Activated CD8-positive, alpha-beta memory T cell treated with anti-CD3 and anti-CD28 coated beads, Interleukin-2, amount 50 U/mL, for 4 hours (primary cell): ENCODE data around the gene FAM13C.

Experiments used
- DNase-seq: peaks from one replicate; pipeline ENCODE4 v3.0.0-alpha.2; 2020

FAM13C gene

DNA sequence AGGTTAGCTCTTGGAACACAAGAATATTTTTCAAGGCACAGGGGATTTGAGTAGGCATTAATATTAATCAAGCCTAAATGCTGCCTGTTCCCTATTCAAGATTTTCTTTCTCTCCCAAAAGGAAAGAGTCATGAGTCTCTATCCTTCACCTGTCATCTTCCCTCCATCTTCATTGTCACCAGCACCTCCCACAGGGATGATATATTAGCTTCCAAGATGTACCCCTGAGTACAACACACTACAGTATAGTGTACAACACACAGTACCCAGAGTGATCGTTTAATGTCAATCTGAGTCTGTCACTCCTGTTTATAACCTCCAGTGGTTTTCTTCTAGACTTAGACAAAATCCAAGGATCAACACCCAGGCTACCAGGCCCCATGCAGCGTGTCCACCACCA lies 50.1 kb downstream of the FAM13C start:
- no peak for DNase-seq

DNA sequence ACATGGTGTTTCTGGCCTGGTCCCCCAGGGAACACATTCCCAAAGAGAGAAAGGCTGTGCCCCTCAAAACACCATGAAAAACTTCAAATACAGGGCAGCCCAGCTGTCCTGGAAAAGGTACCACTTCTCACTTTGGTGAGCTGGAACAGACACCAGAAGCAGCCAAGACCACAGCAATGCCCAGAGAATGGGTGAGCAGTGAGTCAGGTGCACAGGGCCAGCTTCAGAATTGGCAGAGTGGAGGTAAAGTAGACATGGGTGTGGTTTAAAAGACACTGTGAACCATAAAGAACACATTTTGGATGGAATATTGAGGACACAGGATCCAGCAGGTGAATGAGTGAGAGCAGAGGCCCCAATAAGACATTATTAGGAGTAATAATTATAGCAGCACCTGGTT lies 51.3 kb downstream of the FAM13C start:
- DNase-seq, result no peak

DNA sequence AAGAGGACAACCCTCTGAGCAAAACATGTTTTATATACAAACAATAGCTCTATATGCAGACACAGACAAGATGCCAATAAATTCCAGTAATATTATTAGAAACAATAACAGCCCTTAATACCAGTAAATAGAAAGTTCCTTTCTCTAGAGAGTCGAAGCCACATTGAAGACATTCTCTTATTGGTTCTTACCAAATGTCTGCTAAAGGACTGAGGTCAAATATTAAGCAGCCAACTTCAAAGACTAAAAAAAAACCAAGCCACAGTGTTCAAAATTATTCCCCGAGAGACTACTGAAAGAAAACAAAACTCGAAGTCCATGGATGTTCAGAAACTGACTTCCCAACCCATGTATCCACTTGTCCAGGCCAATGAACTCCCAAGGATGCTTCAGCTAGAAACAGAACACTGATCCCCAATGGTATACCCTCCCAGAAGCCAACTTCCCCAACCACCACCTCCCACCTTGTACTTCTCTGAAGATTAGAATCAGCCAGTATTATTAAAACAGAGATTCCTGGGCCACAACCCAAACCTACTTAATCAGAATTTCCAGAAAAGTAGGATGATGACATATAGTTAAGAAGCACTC lies 51.9 kb downstream of the FAM13C start:
- no peak for DNase-seq

DNA sequence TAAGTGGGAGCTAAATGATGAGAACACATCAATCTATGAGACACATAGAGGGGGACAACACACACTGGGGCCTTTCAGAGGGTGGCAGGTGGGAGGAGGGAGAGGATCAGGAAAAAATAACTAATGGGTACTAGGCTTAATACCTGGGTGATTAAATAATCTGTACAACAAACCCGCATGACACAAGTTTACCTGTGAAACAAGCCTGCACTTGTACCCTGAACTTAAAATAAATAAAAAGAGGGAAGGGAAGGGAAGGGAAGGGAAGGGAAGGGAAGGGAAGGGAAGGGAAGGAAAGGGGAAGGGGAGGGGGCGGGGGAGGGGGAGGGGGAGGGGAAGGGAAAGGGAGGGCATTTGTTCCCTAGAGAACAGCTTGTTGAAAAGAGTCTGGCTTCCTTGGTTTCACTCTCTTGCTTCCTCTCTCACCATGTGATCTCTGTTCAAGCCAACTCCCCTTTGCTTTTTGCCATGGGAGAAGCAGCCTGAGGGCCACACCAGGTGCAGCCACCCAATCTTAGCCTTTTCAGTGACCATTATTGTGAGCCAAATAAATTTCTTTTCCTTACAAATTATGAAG lies 57.7 kb downstream of the FAM13C start:
- no peak for DNase-seq

DNA sequence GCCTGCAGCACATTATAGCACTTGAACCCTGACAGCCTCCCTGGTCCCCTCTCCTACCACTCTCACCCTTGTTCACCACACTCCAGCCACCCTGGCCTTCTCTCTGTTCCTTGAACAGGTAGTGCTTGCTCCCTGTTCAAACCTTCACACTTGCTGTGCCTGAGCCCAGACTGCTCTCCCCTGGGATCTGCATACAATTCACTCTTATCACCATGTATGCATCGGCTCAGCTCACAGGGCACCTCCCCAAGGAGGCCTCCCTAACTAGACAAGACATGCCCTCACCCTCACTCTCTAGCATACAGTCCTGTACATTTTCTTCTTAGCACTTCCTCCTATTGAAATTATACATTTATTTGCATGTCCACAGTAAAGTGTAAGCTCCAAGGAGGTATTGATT lies 59.3 kb downstream of the FAM13C start:
- DNase-seq, result no peak

DNA sequence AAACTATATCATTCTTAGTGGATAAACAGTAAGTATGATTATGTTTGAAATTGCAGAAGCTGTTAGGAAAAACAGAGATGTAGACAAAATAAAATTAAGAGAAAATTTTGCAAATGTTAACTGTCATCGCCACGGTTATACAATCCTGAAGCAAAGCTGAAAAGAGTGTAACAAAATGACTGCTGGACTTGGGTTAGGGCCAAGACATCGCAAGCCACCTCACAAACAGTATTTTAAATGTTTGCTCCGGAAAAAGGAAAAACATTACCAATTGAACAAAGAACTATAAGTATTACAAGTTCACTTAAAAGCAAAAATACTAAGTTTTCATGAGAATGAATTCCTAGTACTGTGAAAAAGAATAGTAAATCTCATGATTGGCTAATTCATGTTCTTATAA lies 60.0 kb downstream of the FAM13C start:
- DNase-seq, result no peak

DNA sequence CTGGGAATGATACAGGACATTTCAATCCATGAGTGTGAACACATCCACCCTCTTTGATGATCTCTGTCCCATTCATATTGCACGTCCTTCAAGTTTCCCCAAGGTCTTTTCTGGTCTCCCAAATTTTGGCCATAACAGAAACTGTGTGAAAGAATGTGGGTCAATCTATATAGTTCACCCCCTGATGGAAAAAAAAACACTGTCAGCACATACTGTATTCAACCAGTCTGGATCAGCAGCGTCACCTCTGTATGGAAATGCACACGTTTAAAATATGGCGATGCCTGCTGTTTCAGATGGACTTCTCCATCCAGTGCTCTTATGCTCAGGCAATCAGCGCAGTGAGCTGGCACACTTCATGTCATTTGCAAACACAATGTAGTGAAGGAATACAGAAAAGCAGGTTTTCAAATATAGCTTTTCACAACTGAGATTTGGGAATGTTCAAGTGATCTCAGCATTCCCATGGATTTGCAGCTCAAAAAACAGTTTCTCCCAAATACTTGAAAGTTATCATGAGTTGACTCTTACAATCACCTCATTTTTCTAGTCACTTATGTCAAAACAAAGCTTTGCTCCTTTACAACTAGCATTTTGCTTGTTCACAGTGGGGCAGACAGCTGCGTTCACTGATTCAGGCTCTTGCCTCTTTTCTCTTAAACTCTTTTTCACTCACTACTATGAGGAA lies 61.1 kb downstream of the FAM13C start:
- DNase-seq, result no peak

DNA sequence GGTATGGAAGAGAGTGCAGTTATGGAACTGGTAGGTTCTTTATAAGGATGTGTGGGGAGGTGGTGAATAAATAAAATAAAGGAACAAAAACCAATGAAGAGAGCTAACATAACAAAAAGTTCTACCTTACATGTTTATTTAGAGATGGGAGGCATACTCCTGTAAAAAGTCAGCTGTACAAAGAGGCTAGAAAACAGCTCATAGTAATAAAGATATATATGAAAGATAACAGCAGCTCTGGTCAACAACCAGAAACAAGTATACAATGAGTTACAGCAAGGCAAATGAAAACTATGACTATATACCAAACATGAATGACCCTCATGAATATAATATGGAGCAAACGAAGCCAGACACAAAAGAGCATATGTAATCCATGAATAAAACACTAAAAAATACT lies 62.0 kb downstream of the FAM13C start:
- no peak for DNase-seq

DNA sequence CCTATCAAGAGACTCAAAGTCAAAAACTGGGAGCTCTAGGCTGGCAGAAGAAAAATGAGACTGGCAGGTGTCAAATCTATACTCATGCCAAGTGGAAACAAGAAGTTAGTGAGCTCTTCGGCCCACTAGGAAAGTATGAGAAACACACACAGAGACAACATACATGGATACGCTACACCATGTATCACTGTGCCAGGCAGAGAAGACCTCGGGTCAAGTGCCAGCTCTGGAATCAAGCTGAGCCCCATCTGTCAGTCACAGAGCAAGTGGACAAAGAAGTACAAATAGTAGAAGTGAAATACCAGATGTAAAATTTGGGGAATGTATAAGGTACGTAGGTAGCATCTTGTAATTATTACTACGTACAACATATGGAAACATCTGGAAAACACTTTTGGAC lies 62.4 kb downstream of the FAM13C start:
- no peak for DNase-seq

DNA sequence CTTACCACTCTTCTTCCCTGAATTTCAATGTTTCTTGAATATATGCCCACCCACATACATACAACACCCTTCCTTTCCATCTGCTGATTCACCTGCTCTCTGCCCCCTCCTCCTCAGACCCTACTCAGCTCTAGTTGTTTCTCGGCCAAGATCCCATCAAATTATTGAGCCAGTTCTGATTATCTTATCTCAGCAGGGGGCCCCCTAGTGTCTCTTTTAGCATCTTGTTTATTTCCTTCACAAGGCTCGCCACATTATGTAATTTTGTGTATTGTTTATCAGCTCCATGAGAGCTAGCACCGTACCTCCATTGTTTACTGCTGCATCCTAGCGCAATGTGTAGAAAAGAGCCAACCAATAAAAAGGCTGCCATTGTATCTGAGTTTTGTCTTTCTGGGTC lies 71.9 kb downstream of the FAM13C start:
- no peak for DNase-seq

DNA sequence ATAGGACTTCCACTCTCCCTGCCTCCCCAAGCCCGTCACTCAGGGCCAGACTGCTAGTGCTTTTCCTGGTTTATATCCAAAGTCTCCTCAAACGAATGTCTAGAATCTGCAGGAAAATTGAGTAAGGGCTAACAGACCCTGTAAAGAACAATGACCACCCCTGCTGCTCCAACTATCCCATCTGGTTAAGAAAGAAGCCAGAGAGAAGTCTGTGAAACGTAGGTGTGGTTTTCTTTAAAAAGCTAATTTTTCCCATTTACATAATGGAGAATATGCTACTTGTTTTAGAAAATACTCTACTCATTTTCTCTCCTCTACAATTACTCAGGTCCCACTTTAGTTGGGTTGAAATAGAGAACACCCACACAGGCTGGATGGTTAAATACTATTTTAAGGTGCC lies 72.5 kb downstream of the FAM13C start:
- no peak for DNase-seq

DNA sequence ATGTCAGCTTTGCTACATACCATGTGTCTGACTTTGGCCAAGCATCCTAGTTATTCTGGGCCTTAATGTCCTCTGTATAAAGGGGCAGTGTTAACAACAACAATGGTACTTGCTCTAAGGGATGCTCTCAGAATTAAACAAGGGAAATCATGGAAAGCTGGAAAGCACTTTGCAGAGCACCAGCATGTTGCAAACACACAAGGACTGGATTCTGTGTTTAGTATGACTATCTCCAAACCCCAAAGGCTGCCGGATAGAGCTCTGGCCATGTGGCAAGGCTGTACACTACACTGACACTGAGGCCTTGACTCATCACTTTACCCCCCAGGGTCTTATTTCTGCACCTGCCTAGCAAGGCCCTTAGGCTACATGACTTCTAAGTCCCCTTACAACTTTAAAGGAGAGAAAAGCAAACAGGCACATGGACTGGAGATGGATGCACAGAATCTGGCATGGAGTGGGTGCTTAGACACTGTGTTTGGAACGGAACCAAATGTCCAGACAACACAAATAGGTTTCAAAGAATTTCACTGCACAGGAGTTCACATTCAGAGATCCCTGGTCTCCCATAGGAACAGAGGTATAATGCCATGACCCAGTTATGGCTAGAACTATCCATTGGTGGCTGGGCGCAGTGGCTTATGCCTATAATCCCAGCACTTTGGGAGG lies 74.6 kb downstream of the FAM13C start:
- no peak for DNase-seq

DNA sequence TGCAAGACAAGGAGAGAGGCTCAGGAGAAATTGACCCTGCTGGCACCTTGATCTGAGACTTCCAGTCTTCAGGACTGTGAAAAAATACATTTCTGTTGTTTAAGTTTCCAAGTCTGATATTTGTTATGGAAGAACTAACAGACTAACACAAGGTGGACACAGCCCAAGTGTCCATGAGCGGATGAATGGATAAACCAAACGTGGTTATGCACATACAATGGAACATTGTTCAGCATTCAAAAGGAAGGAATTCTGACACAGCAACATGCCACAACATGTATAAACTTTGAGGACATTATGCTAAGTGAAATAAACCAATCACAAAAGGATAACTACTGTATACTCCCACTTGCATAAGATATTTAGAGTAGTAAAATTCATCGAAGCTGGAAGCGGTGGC lies 76.5 kb downstream of the FAM13C start:
- no peak for DNase-seq

DNA sequence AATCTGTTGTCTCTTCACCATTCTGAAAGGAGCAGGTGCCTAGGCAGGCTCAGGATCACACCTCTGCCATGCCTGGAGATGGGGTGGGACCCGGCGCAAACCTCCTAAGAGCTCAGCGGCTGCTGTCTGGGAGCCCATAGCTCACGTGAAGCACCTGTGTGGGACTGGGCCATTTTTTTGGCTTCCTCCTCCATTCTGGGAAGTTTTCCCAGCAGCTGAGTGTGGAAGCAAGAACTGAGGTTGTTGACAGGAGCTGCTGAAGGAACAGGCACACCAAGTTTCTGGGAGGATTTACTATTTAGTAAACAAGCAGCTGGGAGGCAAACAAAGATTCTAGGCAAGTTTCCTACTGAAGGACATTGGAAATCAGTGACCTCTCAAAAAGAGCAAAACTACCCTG lies 77.3 kb downstream of the FAM13C start:
- DNase-seq, result no peak

DNA sequence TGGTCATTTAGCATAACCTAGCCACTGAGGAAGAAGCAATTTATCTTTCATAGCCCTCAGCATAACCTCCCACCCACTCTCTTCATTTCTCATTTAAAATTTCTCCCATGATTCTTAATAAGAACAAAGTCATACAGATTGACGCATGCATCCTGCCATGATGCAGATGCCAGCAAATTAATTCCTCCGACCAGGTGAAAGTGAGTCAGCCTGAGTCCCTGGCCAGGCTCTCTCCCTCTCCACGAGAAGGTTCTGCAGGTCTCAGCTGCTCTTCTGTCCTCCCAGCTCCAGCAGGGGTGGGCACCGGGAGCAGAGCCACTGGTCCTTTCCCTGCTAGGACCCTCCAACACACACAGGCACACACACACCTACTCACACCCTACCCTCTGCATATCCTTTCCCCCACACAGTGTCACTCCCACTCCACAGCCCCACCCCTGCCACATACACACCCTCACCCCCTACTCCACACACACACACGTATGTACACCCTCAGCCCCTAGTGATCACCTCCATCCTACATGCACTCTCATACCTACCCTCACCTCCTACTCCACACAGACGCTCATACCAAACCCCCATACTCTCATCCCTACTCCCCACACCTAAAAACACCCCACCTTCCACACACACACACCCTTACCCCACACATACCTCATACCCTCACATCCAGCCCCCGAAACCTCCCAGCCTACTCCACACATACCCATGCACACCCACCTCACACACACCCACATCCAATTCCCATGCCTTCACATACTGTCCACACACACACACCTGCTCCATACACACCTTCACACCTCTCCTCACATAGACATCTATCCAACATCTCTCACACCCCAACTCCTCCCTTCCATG lies 78.0 kb downstream of the FAM13C start:
- DNase-seq, result no peak

DNA sequence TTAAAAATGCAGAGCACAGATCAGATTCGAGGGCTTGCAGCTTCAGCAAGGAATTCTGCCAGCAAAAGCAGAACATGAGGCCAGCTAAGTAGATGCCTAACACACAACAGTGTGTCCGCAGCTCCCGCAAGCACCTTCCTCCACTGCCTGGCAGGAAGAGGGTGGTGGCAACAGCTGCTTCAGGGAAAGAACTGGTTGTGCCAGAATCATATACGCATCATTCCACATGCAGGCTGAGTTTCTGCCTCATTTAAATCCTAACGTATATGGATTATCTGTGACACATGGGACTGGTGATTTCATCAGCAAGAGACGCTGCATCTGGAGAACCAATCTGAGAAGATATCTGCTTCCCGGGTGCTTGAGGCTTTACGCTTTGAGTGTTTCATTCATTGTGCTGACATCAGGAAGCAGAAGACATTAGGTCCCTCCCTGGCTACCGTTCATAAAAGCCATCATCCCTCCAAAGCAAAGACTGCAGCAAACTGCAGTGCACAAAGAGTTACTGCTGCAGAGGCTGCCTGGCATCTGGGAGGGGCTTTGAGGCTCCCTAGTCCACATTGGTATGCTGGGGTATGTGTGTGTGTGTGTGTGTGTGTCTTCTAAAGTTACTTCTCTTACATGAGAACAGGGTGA lies 78.8 kb downstream of the FAM13C start:
- DNase-seq, result no peak

DNA sequence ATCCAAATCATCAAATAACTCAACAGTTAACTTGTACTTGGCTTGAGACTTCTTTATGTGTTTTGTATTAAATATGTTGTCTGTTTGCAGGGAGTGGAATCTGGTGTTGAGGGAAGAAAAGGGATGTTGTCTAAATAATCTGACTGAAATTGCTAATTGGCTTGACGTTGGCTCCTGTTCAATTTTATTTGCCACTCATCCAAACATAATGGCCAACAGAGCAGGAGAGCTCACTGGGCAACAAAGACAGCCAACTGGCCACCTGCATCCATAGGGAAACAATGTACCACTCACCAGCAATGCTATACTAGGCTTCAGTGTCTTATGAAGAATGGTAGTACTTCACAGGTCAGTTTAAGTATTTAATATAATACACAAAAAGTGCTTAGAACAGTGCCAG lies 80.5 kb downstream of the FAM13C start:
- no peak for DNase-seq

DNA sequence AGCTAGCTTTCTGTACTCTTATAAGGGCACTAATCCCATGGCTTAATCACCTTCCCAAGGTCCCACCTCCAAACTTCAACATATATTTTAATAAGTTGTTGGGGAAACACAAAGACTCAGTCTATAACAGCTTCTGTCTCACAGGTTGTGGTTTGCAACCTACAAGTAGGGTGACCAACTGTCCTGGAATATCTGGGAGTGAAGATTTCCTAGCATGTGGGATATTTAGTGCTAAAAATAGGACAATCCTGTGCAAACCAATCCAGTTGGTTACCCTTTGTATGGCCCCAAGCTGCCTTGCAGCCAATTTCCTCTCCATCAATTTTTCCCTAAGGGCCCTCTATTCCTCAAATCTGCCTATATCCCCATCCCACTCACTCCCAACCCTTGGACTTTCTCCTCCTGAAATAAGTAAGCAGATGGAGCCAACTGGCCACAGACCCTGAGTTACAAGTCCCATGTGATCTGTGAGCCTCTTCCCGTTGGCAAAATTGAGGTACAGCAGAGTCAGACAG lies 82.3 kb downstream of the FAM13C start:
- no peak for DNase-seq

DNA sequence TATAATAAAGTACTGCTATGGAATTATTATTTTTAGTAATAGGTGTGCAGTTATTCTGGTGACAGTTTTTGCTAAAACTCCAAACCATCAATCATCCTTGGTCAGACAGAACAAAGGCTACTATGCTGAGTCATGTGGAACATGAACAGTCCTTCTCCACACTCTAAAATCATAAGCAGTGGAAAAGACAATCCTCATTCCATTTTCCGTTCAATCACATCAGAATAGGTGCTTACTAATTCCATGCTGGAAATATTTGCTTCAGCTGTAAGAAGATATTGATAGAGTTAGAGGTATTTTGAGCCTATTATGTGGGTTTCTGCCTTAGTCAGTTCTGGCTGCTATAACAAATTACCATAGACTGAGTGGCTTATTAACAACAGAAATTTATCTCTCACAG lies 82.9 kb downstream of the FAM13C start:
- DNase-seq, result no peak

DNA sequence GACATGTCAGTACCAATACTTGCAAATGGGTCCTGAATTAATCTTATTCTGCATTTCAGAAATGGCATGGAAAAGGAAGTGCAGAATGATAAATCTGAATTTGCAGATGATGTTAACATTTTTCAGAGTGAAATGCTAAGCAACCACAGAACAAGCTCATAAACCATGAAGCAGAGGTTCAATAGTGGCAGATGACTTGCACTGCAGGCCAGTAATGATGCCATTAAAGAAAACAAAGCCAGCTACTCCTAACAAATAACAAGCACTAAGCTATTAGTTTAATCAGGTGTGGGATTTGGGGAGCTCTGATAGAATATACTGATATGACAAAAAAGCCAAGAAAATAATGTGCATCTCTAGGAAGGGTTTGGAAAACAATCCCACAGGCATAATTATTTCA lies 85.4 kb downstream of the FAM13C start:
- DNase-seq, result no peak

DNA sequence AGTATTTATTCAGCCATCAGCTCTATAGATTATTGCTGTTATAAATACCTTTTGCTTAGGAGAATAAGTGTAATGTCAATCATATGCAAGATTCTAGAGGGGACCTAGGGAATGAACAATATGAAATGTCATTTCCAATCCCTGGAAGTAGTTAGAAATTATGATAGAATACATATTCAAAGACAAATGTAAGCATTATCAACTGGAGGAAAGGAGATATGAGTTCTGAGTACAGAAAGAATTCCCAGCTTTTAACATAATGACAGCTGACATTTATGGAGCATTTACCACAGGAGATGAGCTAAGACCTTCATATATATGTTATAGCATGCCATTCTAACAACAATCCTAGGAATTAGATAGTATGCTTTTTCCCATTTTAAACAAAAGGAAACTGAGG lies 86.2 kb downstream of the FAM13C start:
- no peak for DNase-seq

DNA sequence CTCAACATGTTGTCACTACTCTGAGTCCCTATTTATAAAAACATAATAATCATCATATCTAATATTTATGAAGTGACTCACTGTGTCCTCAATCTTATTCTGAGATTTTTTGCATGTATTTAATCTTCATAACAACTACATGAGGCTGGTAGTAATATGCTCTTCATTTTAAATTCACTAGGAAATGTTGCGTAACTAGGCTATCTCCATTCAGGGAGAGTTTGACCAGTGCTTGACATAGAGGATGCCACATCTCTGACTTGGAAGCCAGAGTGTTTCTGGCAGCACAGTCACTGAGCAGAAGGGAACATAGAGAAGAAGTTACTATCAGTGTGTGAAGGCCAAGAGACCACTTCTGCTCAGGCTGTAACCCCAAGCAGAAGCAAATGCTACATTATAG lies 88.9 kb downstream of the FAM13C start:
- no peak for DNase-seq

DNA sequence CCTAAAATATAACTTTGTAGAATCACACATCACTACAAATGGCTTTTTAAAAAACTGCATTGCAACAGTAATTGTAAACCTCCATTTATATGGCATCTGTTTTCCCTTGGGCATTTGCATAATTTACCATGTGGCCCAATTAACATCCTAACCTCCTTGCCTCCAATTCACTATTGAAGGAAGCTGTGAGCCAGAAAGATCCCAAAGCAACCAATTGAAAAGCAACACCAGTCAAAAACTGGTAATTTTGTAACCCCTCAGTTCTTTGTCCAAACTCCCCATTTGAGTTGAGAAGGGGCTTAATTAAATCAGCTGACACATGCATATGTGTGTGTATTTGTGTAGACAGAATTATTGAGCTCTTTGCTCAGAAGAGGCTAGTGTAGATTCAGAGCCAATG lies 90.3 kb downstream of the FAM13C start:
- DNase-seq, result no peak
